Right renal pelvis (tissue), 4 donors: ENCODE results near the gene DNAJC8. TPM values are rescaled to one million over a fixed set of nuclear protein-coding genes. Genes with fewer than 3 reads are reported as not detected.

Experiments used
- DNase-seq, 4 donors: peaks; one replicate each; pipeline ENCODE4 v3.0.0-alpha.2; 2013; ENCODE audit warnings: low read depth in 4 of 4, low spot score in 3 of 4, missing footprints in 1 of 4
- polyA plus RNA-seq, 4 donors: library from polyadenylated mRNA; unstranded; fragments of 120-200 nt; gene quantifications; one replicate each; pipeline ENCODE4 v1.2.1, GENCODE V29; 2013; ENCODE audit not compliant: insufficient read length in 4 of 4

Gene DNAJC8
- polyA plus RNA-seq, 4 donors: 147 to 176 (median 171) TPM

DNA sequence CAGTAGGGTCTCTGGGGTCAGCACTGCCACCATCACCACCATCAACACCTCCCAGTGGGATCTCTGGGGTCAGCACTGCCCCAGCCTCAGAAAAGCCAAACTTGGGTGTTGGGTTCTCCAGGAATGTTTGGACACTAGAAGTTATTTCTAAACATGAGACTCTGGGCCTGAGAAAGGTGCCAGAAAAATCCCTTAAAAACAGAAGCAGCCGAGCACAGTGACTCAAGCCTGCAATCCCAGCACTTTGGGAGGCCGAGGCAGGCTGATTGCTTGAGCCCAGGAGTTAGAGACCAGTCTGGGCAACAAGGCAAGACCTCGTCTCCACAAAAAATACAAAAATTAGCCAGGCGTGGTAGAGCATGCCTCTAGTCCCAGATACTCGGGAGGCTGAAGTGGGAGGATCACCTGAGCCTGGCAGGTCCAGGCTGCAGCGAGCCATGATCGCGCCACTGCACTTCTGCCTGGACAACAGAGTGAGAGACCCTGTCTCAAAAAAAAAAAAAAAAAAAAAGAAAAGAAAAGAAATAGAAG, 56.8 kb downstream of the DNAJC8 start:
- no peak for DNase-seq

DNA sequence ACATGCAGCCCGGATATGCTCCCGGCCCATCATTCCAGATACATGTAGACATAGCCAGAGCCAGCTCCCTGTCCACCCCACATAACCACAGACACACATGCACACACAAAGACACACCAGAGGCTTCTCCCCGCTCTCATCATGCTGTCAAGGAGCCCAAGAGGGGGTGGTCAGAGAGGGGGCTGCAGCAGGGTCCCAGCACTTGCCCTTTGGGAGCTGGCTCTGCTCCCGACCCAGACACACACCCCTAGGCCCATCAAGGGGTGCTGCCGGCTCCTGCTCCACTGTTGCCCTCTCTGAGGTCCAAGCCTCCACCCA, 58.9 kb downstream of the DNAJC8 start:
- no peak for DNase-seq

DNA sequence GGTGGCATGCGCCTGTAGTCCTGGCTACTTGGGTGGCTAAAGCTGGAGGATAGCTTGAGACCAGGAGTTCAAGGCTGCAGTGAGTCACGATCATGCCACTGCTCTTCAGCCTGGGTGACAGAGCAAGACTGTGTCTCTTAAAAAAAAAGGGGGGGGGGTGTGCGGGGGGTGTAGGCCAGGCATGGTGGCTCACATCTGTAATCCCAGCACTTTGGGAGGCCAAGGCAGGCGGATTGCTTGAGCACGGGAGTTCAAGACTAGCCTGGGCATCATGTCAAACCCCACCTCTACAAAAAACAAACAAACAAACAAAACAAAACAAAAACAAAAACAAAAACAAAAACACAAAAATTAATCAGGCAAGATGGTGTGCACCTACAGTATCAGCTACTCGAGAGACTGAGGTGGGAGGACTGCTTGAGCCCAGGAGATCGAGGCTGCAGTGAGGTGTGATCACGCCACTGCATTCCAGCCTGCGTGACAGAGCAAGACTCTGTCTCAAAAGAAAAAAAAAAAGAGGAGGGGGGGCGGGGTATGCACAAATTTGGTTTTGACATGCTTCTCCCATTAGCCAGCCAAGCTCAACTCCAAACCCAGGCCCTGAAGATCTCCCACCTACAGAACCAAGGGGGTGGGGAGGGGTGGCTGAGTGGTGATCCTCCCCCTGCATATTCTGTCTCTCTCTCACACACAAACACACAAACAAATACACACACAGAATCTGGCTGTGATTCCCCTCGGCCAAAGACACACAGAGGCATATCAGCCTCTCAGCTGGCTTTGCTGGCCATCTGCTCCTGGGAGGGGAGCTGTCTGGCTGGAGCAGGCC, 59.5 kb downstream of the DNAJC8 start:
- no peak for DNase-seq

DNA sequence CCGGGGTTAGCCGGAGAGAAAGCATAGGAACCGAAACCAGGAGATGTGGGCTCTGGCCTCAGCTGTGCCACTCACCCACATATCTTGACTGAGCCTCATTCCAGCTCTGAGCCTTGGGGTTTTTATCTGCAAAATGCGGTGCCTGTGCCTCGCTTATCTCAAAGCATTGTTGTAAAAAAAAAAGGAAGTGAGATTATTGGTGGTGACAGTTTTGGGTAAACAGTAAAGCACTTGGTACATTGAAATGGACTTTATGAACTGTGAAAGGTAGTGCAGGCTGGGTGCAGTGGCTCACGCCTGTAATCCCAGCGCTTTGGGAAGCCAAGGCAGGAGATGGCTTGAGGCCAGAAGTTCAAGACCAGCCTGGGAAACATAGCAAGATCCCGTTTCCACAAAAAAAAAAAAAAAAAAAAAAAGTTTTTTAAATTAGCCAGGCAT, 60.1 kb downstream of the DNAJC8 start:
- DNase-seq: no peak

DNA sequence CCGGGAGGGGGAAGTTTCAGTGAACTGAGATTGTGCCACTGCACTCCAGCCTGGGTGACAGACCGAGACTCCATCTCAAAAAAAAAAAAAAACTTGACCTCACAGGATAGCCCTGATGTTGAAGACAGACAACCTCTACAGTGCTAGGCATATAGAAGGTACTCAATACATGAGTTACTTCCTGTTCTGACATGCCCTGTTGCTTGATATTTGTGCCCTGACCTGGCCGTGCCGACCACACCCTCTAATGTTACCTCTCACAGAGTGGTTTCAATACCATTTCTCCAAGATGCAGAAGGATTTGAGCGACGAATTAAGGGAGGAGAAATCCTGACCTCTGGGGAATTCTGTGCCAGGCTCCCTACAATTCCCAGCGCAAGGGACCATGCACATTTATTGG, 61.6 kb downstream of the DNAJC8 start:
- no peak for DNase-seq

DNA sequence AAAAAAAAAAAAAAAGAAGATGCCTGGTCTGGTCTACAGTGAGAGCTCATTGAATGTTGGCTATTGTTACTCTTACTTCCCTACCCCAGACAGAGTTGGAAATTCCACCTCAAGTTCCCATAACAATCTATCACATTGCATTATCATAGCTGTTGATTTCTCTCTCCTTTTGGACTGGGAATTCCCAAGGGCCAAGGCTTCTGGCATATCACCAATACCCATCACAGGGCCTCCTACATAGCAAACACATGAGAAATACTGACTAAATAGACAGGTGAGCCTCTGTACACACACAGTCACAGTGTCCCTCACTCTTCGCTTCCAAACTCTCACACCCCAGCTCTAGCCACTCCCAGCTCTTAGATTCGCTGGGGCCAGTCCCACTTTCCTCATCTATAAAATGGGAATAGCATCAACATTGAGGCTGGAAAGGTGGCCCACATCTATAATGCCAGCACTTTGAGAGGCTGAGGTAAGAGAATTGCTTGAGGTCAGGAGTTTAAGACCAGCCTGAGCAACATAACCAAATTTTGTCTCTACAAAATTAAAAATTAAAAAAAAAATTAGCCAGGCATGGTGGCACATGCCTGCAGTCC, 62.7 kb downstream of the DNAJC8 start:
- no peak for DNase-seq

DNA sequence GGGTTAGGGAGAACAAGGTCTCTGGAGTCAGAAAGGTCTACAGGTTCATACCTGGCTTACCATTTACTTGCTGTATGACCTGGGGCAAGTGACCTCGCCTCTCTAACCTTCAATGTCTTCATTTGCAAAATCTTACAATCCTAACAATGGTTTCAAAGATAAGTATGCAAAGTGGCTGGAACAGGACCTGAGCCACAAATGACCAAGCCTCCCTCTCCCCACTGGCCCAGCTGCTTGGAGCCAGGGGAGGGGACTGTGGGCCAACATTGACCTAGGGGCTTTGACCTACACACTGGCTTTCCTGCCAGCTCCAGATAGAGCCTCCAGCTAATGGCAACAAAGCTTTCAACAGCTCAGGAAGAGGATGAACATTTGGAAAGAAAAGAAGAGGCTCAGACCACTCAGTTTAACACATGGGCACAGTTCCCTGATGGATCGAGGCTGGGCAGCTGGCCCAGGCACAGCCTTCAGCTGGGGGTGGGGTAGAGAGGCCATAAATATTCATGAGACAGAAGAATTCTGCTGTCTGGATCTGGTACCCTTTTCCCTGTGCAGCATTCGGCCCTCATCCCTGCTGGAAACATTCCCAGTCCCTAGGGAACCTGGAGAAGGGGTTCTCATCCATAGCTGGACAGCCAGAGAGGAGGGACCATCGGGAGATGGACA, 69.2 kb downstream of the DNAJC8 start:
- no peak for DNase-seq

DNA sequence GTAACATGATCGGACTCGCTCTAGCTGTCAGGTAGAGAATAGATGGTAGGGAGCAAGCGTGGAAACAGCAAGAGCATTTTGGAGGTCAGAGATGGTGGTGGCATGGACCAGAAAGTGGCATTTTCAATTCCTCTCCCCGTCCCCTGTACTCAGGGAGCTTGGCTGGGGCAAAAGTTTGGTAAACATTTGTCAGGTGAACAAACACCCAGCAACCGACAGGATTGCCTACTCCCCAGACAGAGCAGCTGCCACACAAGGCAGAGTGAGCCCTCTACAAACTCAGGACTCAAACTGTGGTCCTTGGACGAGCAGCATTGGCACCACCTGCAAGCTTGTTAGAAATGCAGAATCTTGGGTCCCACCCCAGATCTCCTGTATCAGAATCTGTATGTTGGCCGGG, 70.7 kb downstream of the DNAJC8 start:
- no peak for DNase-seq

DNA sequence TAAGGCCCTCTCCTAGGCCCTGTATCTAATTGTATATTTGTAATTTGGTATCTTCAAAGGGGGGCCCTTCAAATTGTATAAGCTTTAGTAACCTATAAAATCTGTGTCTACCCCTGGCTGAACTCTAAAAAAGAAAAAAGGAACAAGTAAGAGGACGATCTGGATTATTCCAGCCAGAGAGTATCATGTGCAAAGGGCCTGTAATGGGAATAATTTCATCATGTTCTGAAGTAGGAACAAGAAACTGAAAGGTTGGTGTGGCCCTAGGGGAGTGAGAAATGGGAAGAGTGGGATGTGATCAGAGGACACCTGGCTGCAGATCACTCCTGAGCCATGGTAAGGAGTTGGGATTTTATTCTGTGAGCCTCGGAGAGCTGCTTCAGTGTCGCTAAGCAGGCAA, 71.1 kb downstream of the DNAJC8 start:
- DNase-seq: no peak

DNA sequence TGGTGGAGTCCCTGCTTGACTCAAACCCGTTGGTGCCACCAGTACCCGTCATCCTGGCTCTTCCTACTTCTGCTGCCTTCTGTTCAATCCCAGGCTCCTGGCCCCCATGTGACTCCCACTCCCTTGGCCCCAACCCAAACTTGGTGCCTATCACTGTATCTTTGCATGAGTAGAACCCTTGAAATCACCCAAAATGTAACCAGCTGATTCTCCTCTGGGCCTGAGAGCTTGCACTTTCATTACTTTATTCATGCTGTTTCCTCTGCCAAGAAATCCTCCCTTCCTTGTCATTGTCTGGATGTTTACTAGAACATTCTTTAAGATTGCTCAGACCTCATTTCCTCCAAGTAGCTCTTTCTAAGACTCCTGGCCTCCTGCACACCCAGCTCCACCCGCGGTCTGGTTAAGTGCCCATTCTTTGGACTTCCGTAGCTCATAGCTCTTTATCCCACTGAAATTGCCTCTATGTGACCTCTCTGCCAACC, 72.0 kb downstream of the DNAJC8 start:
- DNase-seq: no peak

DNA sequence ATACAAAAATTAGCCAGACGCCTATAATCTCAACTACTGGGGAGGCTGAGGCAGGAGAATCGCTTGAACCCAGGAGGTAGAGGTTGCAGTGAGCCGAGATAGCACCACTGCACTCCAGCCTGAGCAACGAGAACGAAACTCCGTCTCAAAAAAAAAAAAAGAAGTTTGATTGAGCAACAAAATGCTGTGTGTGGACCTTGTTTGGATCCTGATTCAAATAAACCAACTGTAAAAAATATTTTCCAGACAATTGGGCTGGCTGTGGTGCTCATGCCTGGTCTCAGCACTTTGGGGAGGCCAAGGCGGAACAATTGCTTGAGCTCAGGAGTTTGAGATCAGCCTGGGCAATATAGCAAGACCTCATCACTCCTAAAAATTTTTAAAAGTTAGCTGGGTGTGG, 73.1 kb downstream of the DNAJC8 start:
- DNase-seq: no peak

DNA sequence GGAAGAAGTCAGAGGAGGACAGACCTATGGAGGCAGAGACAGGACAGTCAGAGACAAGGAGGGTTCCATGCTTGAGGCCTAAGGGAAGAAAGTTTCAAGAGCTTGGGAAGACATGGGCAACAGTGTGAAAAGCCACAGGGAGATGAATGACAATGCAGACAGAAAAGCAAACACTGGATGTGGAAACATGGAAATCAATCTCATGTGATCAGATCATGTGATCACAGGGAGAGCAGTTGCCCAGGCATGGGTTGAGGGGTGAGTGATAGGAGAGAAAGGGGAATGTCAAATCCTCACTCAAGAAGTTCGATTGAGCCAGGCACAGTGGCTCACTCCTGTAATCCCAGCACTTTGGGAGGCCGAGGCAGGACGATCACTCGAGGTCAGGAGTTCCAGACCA, 73.6 kb downstream of the DNAJC8 start:
- DNase-seq: no peak

DNA sequence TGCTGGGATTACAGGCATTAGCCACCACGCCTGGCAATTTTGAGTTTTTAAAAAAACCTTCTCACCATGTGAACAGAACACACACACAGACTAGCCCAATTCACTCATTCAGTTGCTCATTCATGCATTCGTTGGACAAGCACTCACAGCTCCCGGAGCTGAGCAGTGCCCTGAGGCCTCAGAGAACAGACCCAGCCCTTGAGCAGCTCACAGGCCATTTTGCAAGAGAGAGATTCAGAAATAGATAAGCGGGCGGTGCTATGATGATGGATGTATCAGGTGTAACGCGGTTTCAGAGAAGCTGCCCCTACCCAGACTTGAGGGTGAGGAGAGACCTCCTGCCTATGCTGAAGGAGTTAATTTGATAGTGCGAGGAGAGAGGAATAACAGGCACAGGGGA, 74.9 kb downstream of the DNAJC8 start:
- DNase-seq: no peak

DNA sequence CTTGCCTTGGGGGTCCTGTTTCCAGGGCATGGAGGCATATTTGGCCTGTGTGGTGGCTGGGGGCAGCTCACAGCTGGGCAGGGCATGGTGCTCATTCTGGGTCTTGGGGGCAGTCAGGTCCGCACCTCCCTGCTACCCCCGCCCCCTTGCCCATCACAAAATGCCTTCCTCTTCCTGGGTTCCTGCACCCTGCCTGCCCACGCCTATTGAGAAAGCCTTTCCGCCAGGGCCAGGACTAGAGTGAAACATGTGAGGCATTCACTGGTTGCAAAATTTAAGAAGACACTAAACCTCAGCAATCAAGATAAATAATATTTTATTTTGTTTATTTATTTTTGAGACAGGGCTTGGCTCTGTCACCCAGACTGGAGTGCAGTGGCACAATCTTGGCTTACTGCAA, 76.0 kb downstream of the DNAJC8 start:
- no peak for DNase-seq

DNA sequence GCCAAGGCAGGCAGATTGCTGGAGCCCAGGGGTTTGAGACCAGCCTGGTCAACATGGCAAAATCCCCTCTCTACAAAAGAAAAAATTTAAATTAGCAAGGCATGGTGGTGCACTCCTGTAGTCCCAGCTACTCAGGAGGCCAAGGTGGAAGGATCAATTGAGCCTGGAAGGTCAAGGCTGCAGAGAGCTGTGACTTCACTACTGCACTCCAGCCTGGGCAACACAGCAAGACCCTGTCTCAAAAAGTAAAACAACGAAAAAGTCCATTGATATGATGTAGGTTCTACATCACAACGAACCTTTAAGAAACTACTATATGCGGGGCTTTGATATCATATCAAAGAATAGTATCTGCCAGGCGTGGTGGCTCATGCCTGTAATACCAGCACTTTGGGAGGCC, 77.2 kb downstream of the DNAJC8 start:
- DNase-seq: no peak

DNA sequence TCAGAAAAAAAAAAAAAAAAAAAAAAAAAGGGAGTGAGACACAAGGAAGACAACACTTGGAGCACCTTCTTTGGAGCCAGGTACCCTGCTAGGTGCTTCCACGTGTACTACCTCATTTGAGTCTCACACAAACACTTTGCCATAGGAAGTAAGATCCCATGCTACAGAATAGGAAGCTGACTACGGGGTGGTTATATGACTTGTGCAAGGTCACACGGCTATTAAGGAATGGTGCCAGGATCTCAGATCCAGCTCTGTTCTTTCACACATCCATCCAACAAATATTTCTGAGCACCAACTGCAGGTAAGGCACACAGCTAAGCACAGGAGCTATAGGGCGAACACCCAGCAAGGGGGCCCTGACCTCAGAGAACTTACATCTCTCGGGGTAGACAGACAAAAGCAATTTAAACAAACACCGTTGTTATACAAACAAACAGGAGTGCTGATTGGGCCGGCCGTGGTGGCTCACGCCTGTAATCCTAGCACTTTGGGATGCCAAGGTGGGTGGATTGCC, 78.7 kb downstream of the DNAJC8 start:
- no peak for DNase-seq

Other genes with a start within 250 kb of the DNAJC8 start
- 10 to 100 TPM; 46.6 to 57.0 (median 55.1) TPM for gene EYA3, start 144.4 kb downstream of the DNAJC8 start, polyA plus RNA-seq
- 1 to 10 TPM; 2.3 to 3.9 (median 2.7) TPM for gene PTAFR, start 56.3 kb downstream of the DNAJC8 start, polyA plus RNA-seq
- gene ATP5IF1, start 3.1 kb upstream of the DNAJC8 start, polyA plus RNA-seq: 100 to 1,000 TPM; 273 to 349 (median 281) TPM
- gene SESN2, start 26.5 kb upstream of the DNAJC8 start, polyA plus RNA-seq: 10 to 100 TPM; 17.7 to 20.8 (median 19.2) TPM
- gene MED18, start 96.0 kb upstream of the DNAJC8 start, polyA plus RNA-seq: 10 to 100 TPM; 20.3 to 23.4 (median 22.4) TPM
- gene PHACTR4, start 136.7 kb upstream of the DNAJC8 start, polyA plus RNA-seq: 10 to 100 TPM; 70.8 to 99.2 (median 87.8) TPM